ENCODE results near the gene ACP2.

Gene ACP2

DNA sequence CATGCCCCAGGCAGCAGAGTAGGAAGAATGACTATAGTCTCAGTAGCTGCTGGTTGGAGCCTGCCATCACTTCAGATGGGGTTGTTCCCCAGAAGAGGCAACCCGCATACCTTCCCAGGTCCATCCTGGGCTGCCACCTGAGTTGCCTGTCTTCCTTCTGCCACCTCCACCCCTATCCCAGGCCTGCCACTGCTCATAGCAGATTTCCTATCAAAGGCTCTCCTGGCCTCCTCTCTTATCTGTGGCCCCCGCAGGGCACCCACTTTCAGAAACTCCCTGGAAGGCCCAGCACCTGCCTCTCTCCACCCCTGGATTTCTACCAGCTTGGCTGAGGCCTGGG, 8.5 kb upstream of the ACP2 start (continued):
- TF ChIP-seq, protein P1, sequence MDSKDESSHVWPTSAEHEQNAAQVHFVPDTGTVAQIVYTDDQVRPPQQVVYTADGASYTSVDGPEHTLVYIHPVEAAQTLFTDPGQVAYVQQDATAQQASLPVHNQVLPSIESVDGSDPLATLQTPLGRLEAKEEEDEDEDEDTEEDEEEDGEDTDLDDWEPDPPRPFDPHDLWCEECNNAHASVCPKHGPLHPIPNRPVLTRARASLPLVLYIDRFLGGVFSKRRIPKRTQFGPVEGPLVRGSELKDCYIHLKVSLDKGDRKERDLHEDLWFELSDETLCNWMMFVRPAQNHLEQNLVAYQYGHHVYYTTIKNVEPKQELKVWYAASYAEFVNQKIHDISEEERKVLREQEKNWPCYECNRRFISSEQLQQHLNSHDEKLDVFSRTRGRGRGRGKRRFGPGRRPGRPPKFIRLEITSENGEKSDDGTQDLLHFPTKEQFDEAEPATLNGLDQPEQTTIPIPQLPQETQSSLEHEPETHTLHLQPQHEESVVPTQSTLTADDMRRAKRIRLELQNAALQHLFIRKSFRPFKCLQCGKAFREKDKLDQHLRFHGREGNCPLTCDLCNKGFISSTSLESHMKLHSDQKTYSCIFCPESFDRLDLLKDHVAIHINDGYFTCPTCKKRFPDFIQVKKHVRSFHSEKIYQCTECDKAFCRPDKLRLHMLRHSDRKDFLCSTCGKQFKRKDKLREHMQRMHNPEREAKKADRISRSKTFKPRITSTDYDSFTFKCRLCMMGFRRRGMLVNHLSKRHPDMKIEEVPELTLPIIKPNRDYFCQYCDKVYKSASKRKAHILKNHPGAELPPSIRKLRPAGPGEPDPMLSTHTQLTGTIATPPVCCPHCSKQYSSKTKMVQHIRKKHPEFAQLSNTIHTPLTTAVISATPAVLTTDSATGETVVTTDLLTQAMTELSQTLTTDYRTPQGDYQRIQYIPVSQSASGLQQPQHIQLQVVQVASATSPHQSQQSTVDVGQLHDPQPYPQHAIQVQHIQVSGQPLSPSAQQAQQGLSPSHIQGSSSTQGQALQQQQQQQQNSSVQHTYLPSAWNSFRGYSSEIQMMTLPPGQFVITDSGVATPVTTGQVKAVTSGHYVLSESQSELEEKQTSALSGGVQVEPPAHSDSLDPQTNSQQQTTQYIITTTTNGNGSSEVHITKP (tag by site-specific recombination; IDR thresholded peaks at IDR 0.05): peak; percentile 96
- TF ChIP-seq SCRT1 (tag by site-specific recombination; IDR thresholded peaks at IDR 0.05; ENCODE audit: borderline replicate concordance): no peak
- TF ChIP-seq ZIC2 (tag by site-specific recombination; IDR thresholded peaks at IDR 0.05): peak; percentile 81; the same call in 1 of the 2 replicates
- no peak for TF ChIP-seq ZBTB1 (tag by site-specific recombination; IDR thresholded peaks at IDR 0.05)
- TF ChIP-seq ZNF544 (tag by site-specific recombination; IDR thresholded peaks at IDR 0.05): no peak
- TF ChIP-seq, protein P2, sequence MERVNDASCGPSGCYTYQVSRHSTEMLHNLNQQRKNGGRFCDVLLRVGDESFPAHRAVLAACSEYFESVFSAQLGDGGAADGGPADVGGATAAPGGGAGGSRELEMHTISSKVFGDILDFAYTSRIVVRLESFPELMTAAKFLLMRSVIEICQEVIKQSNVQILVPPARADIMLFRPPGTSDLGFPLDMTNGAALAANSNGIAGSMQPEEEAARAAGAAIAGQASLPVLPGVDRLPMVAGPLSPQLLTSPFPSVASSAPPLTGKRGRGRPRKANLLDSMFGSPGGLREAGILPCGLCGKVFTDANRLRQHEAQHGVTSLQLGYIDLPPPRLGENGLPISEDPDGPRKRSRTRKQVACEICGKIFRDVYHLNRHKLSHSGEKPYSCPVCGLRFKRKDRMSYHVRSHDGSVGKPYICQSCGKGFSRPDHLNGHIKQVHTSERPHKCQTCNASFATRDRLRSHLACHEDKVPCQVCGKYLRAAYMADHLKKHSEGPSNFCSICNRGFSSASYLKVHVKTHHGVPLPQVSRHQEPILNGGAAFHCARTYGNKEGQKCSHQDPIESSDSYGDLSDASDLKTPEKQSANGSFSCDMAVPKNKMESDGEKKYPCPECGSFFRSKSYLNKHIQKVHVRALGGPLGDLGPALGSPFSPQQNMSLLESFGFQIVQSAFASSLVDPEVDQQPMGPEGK (tag by site-specific recombination; IDR thresholded peaks at IDR 0.05): no peak
- TF ChIP-seq GLIS1 (tag by site-specific recombination; IDR thresholded peaks at IDR 0.05): peak; percentile 15; the same call in 1 of the 2 replicates
- TF ChIP-seq, protein P3, sequence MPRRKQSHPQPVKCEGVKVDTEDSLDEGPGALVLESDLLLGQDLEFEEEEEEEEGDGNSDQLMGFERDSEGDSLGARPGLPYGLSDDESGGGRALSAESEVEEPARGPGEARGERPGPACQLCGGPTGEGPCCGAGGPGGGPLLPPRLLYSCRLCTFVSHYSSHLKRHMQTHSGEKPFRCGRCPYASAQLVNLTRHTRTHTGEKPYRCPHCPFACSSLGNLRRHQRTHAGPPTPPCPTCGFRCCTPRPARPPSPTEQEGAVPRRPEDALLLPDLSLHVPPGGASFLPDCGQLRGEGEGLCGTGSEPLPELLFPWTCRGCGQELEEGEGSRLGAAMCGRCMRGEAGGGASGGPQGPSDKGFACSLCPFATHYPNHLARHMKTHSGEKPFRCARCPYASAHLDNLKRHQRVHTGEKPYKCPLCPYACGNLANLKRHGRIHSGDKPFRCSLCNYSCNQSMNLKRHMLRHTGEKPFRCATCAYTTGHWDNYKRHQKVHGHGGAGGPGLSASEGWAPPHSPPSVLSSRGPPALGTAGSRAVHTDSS (tag by site-specific recombination; IDR thresholded peaks at IDR 0.05): no peak
- TF ChIP-seq ZNF239 (tag by site-specific recombination; IDR thresholded peaks at IDR 0.05): no peak
- no peak for TF ChIP-seq ZNF24 (tag by site-specific recombination; IDR thresholded peaks at IDR 0.05)

DNA sequence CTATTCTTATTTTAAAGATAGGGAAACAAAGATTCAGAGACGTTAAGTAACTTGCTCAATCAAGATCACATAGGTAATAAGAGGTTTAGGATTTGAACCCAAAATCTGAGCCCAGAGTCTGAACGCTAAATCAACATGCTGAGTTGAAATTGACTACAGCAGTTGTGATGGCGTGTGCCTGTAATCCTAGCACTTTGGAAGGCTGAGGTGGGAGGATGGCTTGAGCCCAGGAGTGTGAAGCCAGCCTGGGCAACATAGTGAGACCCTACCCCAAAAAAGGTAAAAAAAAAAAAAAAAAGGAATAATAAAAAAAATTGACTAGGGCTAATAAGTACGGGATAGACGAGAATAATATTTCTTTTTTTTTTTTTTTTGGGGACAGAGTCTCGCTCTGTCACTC, 7.8 kb upstream of the ACP2 start:
- CTCF ChIA-PET: interaction anchor here (1.4 kb wide), 1 partner anchor 11 kb away, joined by 4 read pairs; no protein-coding TSS in a partner anchor
- H3K36me3 ChIP-seq (ENCODE audit: control insufficient read depth in 2 of 2, insufficient read depth in 1 of 2, low read length in 2 of 2): peaks cover 0 to 5% of the 10 kb centered on the region in 2 experiments; a peak in 1 of 3 replicates
- 0 out of 2 replicates have a peak, but pooled peaks cover 4% of the 10 kb centered on the region for H3K4me1 ChIP-seq (ENCODE audit: control insufficient read depth, insufficient read depth, low read length)
- POLR2A ChIA-PET: interaction anchor here (1.7 kb wide), 1 partner anchor 8 kb away, joined by 9 read pairs; the partner anchor contains the start of gene ACP2
- H3K4me3 ChIP-seq (ENCODE audit: low read depth, low read length): no peak overlapping the region
- H3K9me3 ChIP-seq (ENCODE audit: control insufficient read depth, insufficient read depth, low read depth, low read length): no peaks in the 10 kb centered on the region
- H3K27ac ChIP-seq (ENCODE audit: extremely low read depth, low read depth, low read length): no peak overlapping the region
- TF ChIP-seq ZNF121 (tag by site-specific recombination; IDR thresholded peaks at IDR 0.05): 0 out of 2 replicates have a peak, but pooled peaks have one; percentile 24
- TF ChIP-seq ZNF585B (tag by site-specific recombination; IDR thresholded peaks at IDR 0.05): no peak

DNA sequence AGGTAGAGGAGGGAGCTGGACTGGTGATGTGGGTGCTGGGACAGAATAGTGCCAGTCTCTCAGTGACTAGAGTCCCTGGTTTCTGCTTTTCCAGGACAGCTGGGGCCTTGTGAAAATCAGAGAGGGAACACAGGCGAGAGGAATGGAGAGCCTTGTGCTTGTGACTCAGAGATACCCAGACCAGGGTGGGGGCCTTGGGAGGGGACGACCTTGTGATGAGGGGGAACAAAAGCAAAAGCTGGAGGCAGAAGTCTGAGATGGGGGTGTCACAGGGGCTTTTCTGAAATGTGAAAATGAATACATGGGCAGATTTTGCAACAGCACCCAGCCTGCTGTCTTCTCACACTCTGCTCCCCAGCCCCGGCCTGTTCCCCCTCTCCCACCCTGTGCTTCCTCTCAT, 5.8 kb upstream of the ACP2 start:
- no peak overlapping the region for H3K27ac ChIP-seq (ENCODE audit: extremely low read depth, low read depth, low read length)
- no peak overlapping the region for H3K4me3 ChIP-seq (ENCODE audit: low read depth, low read length)
- H3K9me3 ChIP-seq (ENCODE audit: control insufficient read depth, insufficient read depth, low read depth, low read length): no peaks in the 10 kb centered on the region
- 0 out of 2 replicates have a peak, but pooled peaks cover 4% of the 10 kb centered on the region for H3K4me1 ChIP-seq (ENCODE audit: control insufficient read depth, insufficient read depth, low read length)
- H3K36me3 ChIP-seq (ENCODE audit: control insufficient read depth in 2 of 2, insufficient read depth in 1 of 2, low read length in 2 of 2): peaks cover 0 to 3% of the 10 kb centered on the region in 2 experiments; a peak in 1 of 3 replicates
- CTCF ChIA-PET: interaction anchor here (0.6 kb wide), 1 partner anchor 159 kb away, joined by 3 read pairs; no protein-coding TSS in a partner anchor
- POLR2A ChIA-PET: no interaction called here
- TF ChIP-seq ZXDB (tag by site-specific recombination; IDR thresholded peaks at IDR 0.05) (no peak), GLIS1 (tag by site-specific recombination; IDR thresholded peaks at IDR 0.05) (no peak), ZNF776 (tag by site-specific recombination; IDR thresholded peaks at IDR 0.05; ENCODE audit: borderline replicate concordance) (no peak), ZNF707 (tag by site-specific recombination; IDR thresholded peaks at IDR 0.05) (no peak), YY2 (tag by site-specific recombination; IDR thresholded peaks at IDR 0.05) (no peak), GFI1B (tag by site-specific recombination; IDR thresholded peaks at IDR 0.05) (no peak), ZIC2 (tag by site-specific recombination; IDR thresholded peaks at IDR 0.05) (no peak)
- TF ChIP-seq, protein P4, sequence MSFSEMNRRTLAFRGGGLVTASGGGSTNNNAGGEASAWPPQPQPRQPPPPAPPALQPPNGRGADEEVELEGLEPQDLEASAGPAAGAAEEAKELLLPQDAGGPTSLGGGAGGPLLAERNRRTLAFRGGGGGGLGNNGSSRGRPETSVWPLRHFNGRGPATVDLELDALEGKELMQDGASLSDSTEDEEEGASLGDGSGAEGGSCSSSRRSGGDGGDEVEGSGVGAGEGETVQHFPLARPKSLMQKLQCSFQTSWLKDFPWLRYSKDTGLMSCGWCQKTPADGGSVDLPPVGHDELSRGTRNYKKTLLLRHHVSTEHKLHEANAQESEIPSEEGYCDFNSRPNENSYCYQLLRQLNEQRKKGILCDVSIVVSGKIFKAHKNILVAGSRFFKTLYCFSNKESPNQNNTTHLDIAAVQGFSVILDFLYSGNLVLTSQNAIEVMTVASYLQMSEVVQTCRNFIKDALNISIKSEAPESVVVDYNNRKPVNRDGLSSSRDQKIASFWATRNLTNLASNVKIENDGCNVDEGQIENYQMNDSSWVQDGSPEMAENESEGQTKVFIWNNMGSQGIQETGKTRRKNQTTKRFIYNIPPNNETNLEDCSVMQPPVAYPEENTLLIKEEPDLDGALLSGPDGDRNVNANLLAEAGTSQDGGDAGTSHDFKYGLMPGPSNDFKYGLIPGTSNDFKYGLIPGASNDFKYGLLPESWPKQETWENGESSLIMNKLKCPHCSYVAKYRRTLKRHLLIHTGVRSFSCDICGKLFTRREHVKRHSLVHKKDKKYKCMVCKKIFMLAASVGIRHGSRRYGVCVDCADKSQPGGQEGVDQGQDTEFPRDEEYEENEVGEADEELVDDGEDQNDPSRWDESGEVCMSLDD (tag by site-specific recombination; IDR thresholded peaks at IDR 0.05): no peak
- TF ChIP-seq, protein P5, sequence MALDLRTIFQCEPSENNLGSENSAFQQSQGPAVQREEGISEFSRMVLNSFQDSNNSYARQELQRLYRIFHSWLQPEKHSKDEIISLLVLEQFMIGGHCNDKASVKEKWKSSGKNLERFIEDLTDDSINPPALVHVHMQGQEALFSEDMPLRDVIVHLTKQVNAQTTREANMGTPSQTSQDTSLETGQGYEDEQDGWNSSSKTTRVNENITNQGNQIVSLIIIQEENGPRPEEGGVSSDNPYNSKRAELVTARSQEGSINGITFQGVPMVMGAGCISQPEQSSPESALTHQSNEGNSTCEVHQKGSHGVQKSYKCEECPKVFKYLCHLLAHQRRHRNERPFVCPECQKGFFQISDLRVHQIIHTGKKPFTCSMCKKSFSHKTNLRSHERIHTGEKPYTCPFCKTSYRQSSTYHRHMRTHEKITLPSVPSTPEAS (tag by site-specific recombination; IDR thresholded peaks at IDR 0.05): no peak
- TF ChIP-seq, protein P6, sequence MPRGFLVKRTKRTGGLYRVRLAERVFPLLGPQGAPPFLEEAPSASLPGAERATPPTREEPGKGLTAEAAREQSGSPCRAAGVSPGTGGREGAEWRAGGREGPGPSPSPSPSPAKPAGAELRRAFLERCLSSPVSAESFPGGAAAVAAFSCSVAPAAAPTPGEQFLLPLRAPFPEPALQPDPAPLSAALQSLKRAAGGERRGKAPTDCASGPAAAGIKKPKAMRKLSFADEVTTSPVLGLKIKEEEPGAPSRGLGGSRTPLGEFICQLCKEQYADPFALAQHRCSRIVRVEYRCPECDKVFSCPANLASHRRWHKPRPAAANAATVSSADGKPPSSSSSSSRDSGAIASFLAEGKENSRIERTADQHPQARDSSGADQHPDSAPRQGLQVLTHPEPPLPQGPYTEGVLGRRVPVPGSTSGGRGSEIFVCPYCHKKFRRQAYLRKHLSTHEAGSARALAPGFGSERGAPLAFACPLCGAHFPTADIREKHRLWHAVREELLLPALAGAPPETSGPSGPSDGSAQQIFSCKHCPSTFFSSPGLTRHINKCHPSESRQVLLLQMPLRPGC (tag by site-specific recombination; IDR thresholded peaks at IDR 0.05): no peak
